ENCODE results near the gene YPEL5.
"Not testable (repeated sequence)": the region's sequence is repeated elsewhere in the genome, so short reads cannot be mapped to it uniquely, and the experiment has no call there.

The YPEL5 gene

DNA sequence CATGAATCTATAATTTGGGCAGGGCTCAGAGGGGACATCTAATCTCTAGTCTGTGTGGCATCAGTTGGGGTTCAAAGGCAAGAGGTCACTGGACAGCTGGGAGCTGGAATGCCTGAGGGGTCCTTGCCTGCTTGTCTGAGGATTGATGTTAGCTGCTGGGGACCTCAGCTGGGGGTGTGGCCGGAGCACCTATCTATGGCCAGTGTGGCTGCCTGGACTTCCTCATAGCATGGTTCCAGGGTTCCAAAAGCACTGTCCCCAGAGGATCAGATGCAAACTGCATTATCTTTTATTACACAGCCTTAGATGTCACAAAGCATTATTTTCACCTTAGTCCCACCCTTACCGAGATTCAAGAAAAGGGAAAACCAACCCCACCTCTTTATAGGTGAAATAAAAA lies 38.6 kb upstream of the YPEL5 start:
- TF ChIP-seq, protein P1, sequence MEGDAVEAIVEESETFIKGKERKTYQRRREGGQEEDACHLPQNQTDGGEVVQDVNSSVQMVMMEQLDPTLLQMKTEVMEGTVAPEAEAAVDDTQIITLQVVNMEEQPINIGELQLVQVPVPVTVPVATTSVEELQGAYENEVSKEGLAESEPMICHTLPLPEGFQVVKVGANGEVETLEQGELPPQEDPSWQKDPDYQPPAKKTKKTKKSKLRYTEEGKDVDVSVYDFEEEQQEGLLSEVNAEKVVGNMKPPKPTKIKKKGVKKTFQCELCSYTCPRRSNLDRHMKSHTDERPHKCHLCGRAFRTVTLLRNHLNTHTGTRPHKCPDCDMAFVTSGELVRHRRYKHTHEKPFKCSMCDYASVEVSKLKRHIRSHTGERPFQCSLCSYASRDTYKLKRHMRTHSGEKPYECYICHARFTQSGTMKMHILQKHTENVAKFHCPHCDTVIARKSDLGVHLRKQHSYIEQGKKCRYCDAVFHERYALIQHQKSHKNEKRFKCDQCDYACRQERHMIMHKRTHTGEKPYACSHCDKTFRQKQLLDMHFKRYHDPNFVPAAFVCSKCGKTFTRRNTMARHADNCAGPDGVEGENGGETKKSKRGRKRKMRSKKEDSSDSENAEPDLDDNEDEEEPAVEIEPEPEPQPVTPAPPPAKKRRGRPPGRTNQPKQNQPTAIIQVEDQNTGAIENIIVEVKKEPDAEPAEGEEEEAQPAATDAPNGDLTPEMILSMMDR (conservative IDR thresholded peaks at IDR 0.05; ENCODE audit: control insufficient read depth, insufficient read depth, low read depth, low read length), result no peak
- DNase-seq (ENCODE audit: low read depth), result no peak
- no peak overlapping the region for H3K4me3 ChIP-seq (ENCODE audit: control insufficient read depth, low read depth, low read length)

DNA sequence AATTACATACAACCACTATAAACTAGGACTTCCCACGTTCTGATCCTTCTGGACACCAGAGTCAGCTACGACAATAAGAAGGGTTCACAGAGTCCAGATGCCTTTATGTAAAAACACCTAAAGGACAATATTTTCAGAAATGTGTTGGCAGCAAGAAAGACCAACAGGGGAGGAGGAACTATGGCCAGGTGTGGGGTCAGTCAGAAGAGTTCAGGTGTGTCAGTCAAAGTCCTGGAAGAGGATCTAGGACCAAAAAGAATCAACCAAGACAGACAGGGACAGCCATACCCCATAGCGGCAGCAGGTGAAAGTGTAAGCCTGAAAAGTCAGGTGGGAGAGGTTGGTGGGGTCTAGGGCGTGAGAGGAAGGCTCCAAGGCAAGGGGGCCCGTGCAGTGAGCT lies 38.0 kb upstream of the YPEL5 start:
- DNase-seq (ENCODE audit: low read depth), result no peak
- H3K4me3 ChIP-seq (ENCODE audit: control insufficient read depth, low read depth, low read length), result no peak overlapping the region
- TF ChIP-seq, protein P1 (conservative IDR thresholded peaks at IDR 0.05; ENCODE audit: control insufficient read depth, insufficient read depth, low read depth, low read length), result no peak

DNA sequence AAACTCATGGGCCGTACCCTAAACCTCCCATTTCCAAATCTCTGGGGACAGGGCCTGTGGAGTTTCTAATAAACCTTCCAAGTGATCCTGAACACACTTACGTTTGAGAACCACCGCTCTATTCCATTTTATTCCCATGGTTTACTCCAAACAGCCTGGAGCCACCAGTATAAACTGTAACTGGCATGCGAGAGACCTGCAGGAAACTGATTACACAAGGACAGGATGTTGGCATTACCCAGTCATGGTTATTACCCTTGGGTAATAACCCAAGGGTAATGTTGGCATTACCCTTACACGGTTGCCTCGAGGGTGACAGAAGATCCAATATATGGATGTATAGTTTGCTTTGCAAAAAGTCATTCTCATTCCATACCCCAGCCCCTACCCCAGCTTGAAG lies 37.0 kb upstream of the YPEL5 start:
- DNase-seq (ENCODE audit: low read depth), result no peak
- TF ChIP-seq, protein P1 (conservative IDR thresholded peaks at IDR 0.05; ENCODE audit: control insufficient read depth, insufficient read depth, low read depth, low read length), result no peak
- H3K4me3 ChIP-seq (ENCODE audit: control insufficient read depth, low read depth, low read length), result no peak overlapping the region

DNA sequence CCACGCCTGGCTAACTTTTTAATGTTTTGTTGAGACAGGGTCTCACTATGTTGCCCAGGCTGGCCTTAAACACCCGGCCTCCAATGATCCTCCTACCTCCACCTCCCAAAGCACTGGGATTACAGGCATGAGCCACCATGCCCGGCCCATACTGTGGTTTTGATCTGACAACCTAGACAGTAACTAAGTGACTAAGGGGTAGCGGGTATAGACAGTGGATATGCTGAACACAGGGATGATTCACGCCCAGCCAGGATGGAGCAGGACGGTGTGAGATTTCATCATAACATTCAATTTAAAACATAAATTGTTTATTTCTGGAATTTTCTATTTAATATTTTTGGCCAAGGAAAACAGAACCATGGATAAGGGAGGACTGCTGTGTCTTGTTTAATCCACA lies 36.0 kb upstream of the YPEL5 start:
- peak; percentile 34 for DNase-seq (ENCODE audit: low read depth)
- H3K4me3 ChIP-seq (ENCODE audit: control insufficient read depth, low read depth, low read length), result no peak overlapping the region
- TF ChIP-seq, protein P1 (conservative IDR thresholded peaks at IDR 0.05; ENCODE audit: control insufficient read depth, insufficient read depth, low read depth, low read length), result no peak

DNA sequence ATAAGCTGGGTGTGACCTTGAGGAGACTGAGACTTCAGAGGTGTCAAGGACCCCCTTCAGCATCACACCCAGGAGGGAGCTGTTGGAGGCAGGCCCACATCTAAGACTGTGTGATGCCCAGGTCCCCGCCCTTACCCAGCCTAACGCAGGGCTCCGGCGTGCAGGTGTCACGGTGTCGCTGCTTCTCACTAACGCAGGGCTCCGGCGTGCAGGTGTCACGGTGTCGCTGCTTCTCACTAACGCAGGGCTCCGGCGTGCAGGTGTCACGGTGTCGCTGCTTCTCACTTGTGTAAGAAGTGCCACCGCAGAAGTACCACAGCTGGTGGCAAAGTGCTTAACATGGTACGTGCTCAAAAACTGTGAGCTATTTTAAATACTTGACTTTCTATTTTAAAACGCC lies 35.6 kb upstream of the YPEL5 start:
- DNase-seq (ENCODE audit: low read depth); H3K4me3 ChIP-seq (ENCODE audit: control insufficient read depth, low read depth, low read length): not testable (repeated sequence)

DNA sequence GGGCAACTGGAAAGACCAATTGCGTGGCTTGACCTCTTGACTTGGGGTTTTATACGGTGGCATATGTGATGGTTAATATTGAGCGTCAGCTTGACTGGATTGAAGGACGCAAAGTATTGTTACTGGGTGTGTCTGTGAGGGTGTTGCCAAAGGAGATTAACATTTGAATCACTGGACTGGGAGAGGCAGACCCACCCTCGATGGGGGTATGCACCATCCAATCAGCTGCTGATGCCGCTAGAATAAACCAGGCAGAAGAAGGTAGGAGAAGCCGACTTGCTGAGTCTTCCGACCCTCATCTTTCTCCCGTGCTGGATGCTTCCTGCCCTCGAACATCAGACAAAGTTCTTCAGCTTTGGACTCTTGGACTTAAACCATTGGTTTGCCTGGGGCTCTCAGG lies 34.2 kb upstream of the YPEL5 start:
- DNase-seq (ENCODE audit: low read depth), result no peak
- no peak overlapping the region for H3K4me3 ChIP-seq (ENCODE audit: control insufficient read depth, low read depth, low read length)
- TF ChIP-seq, protein P1 (conservative IDR thresholded peaks at IDR 0.05; ENCODE audit: control insufficient read depth, insufficient read depth, low read depth, low read length), result no peak

DNA sequence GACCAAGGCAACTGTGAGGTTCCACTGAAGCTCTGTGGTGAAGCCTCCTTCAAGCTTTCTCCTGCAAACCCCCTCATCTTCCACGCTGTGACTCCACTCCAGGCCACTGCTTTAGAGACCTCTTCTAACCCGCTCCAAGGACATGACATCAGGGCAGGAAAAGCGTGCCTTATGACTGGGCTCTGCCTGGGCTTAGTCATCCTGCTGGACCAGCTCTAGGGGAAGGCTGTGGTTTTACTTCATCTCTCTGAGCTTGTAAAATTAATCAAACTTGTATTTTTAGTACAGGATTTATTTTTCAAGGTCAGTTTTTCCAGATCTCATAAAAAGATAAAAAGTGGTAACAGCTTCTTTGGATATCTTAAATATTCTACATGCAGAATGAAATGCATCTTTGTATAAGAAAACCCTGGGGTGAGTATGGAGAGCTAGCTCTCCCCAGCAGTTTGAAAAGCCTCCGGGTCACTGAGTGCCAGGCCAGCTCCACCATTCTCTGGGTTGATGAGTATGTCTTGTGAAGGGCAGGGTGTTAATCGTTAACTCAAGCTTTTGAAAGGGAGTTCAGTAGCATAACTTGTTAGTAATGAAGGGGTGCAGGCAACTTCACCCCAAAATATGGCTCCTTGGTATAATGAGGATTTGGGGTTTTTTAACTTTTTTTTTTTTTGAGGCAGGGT lies 33.1 kb upstream of the YPEL5 start:
- TF ChIP-seq, protein P1 (conservative IDR thresholded peaks at IDR 0.05; ENCODE audit: control insufficient read depth, insufficient read depth, low read depth, low read length), result no peak
- peak; percentile 92 for DNase-seq (ENCODE audit: low read depth)
- H3K4me3 ChIP-seq (ENCODE audit: control insufficient read depth, low read depth, low read length), result no peak overlapping the region

Data from fibroblast of mammary gland (primary cell).